Lower leg skin (tissue), 4 donors: ENCODE data around the gene UBE2G1. TPM values are rescaled to one million over a fixed set of nuclear protein-coding genes. Genes with fewer than 3 reads are reported as not detected.
"Not testable (repeated sequence)": the region's sequence is repeated elsewhere in the genome, so short reads cannot be mapped to it uniquely, and the experiment has no call there.

Experiments used
- DNase-seq, 2 donors: peaks; one replicate each; pipeline ENCODE4 v3.0.0-alpha.2; 2019; ENCODE audit warnings: low spot score in 2 of 2
- H3K4me3 ChIP-seq: fragments of 200-600 bp; sonication (generic); 2 replicates; pipeline ENCODE4 v1.5.1; 2017; ENCODE audit warnings: mild to moderate bottlenecking, low read depth; ENCODE audit not compliant: poor library complexity, severe bottlenecking
- CTCF ChIP-seq, 3 donors: fragments of 450-650 bp; IDR thresholded peaks; one replicate each; pipeline ENCODE4 v1.5.1; 2016; ENCODE audit warnings: antibody characterized with exemption in 3 of 3, mild to moderate bottlenecking in 3 of 3, moderate library complexity in 2 of 3
- POLR2A ChIP-seq, 2 donors: fragments of 450-650 bp; IDR thresholded peaks; one replicate each; pipeline ENCODE4 v1.6.1; 2016 to 2017; ENCODE audit warnings: antibody characterized with exemption in 2 of 2, mild to moderate bottlenecking in 1 of 2, moderate library complexity in 1 of 2
- WGBS, 2 donors: methylation state at CpG; one replicate each; pipeline ENCODE4 v1.1.5; 2018; 5-methylcytosine and 5-hydroxymethylcytosine counted together
- intact Hi-C: fragments of 100-400 bp; cut with DNase I; formaldehyde crosslinking; loops from one replicate; pipeline ENCODE4 v1.15.0; 2023; ENCODE audit warnings: low total_unique reads
- total RNA-seq, 4 donors: library from RNA; depleted of rRNA; stranded (reverse); fragments of >200 nt; gene quantifications; one replicate each; pipeline ENCODE4 v1.1.0, GENCODE V29; 2016

Gene UBE2G1
- total RNA-seq, 4 donors from 2014 or later: 72.3 to 84.3 (median 78.5) TPM

DNA sequence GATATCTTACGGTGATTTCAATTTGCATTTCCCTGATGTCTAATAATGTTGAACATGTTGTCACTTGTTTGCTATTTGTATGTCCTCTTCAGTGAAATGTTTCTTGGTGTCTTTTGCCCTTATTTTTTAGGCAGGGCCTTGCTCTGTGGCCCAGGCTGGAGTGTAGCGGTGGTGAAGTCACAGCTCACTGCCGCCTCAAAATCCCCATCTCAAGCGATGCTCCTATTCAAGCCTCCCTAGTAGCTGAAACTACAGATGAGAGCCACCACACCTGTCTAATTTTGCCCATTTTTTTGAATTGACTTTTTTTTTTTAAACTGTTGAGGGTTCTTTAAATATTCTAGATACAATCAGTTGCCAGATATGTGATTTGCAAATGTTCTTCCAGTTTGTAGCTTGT is 8.3 kb downstream of the UBE2G1 start:
- DNase-seq: no peak
- intact Hi-C loops: no loop called here
- no peak overlapping the region for H3K4me3 ChIP-seq
- WGBS, 2 donors: 58 to 68% methylated on average over 4 of the region's 4 CpGs
- TF ChIP-seq POLR2A (IDR thresholded peaks at IDR 0.05) (no peak), CTCF (IDR thresholded peaks at IDR 0.05) (no peak)

- 100% methylated on average over 1 of the region's 1 CpG for WGBS, 2 donors
- intact Hi-C loops: no loop called here
- H3K4me3 ChIP-seq: no peak overlapping the region
- no peak for DNase-seq
- TF ChIP-seq CTCF (IDR thresholded peaks at IDR 0.05) (no peak), POLR2A (IDR thresholded peaks at IDR 0.05) (no peak)
Measured at GRCh38 chr17:4357671-4358070, 8.8 kb downstream of the UBE2G1 start.

- 67 to 70% methylated on average over 3 of the region's 3 CpGs for WGBS, 2 donors
- H3K4me3 ChIP-seq: no peak overlapping the region
- intact Hi-C loops: no loop called here
- no peak for DNase-seq
- TF ChIP-seq POLR2A (IDR thresholded peaks at IDR 0.05) (no peak), CTCF (IDR thresholded peaks at IDR 0.05) (no peak)
Measured at GRCh38 chr17:4357030-4357628, 9.3 kb downstream of the UBE2G1 start.

- TF ChIP-seq CTCF (IDR thresholded peaks at IDR 0.05) (no peak), POLR2A (IDR thresholded peaks at IDR 0.05) (no peak)
- H3K4me3 ChIP-seq: no peak overlapping the region
- DNase-seq: no peak
- 73 to 74% methylated on average over 11 of the region's 11 CpGs for WGBS, 2 donors
- intact Hi-C loops: no loop called here
Measured at GRCh38 chr17:4354862-4355514, 11.5 kb downstream of the UBE2G1 start.

GRCh38 chr17:4354206-4354605 is 12.3 kb downstream of the UBE2G1 start:
- intact Hi-C loops: no loop called here
- TF ChIP-seq POLR2A (IDR thresholded peaks at IDR 0.05) (no peak), CTCF (IDR thresholded peaks at IDR 0.05) (no peak)
- no peak for DNase-seq
- H3K4me3 ChIP-seq: no peak overlapping the region
- 57 to 70% methylated on average over 2 of the region's 2 CpGs for WGBS, 2 donors

GRCh38 chr17:4350214-4350613 is 16.3 kb downstream of the UBE2G1 start:
- intact Hi-C loops, DNase-seq, H3K4me3 ChIP-seq: not testable (repeated sequence)
- 87 to 91% methylated on average over 2 of the region's 2 CpGs for WGBS, 2 donors
